Neural crest cell (in vitro differentiated cells): ENCODE measurements around the gene CARMIL1. TPM values are rescaled to one million over a fixed set of nuclear protein-coding genes. Genes with fewer than 3 reads are reported as not detected.

Experiments
- DNase-seq: peaks from one replicate; pipeline ENCODE4 v3.0.0; 2021; ENCODE audit warnings: low read depth, mixed read lengths, low spot score
- H3K27ac Mint-ChIP-seq: one replicate; pipeline ENCODE4 v1.8.0; 2021; ENCODE audit warnings: mild to moderate bottlenecking, mixed read lengths; ENCODE audit not compliant: unreplicated experiment
- H3K27me3 Mint-ChIP-seq: 2 replicates; pipeline ENCODE4 v1.8.0; 2021; ENCODE audit warnings: low read depth, mild to moderate bottlenecking, mixed read lengths
- H3K36me3 Mint-ChIP-seq: 2 replicates; pipeline ENCODE4 v1.8.0; 2021; ENCODE audit warnings: low read depth, mild to moderate bottlenecking, mixed read lengths
- H3K4me1 Mint-ChIP-seq: 2 replicates; pipeline ENCODE4 v1.8.0; 2021; ENCODE audit warnings: mixed read lengths
- H3K4me3 Mint-ChIP-seq: one replicate; pipeline ENCODE4 v1.8.0; 2021; ENCODE audit warnings: mild to moderate bottlenecking, mixed read lengths
- H3K9me3 Mint-ChIP-seq: 2 replicates; pipeline ENCODE4 v1.8.0; 2021; ENCODE audit warnings: mixed read lengths
- CTCF ChIP-seq: fragments of 200-600 bp; sonication (generic); conservative IDR thresholded peaks from 2 replicates; pipeline ENCODE4 v1.5.0; 2021; ENCODE audit warnings: antibody characterized with exemption, mild to moderate bottlenecking
- total RNA-seq: library from RNA; stranded (reverse); gene quantifications from 2 replicates; pipeline ENCODE4 v1.2.1, GENCODE V29; 2021

Gene CARMIL1
- total RNA-seq, 1 donor from 2014 or later: 4.5 TPM

- H3K9me3 Mint-ChIP-seq: no peaks in the 10 kb centered on the region
- no peaks in the 10 kb centered on the region for H3K27me3 Mint-ChIP-seq
Observed at GRCh38 chr6:25506020-25506419, 226.8 kb downstream of the CARMIL1 start.

GRCh38 chr6:25508051-25508450 is 228.9 kb downstream of the CARMIL1 start:
- DNase-seq: no peak
- Mint-ChIP-seq H3K9me3 (no peaks in the 10 kb centered on the region), H3K4me3 (no peak overlapping the region), H3K27me3 (no peaks in the 10 kb centered on the region), H3K27ac (no peak overlapping the region), H3K4me1 (peaks cover 4% of the 10 kb centered on the region), H3K36me3 (no peaks in the 10 kb centered on the region)
- no peak for TF ChIP-seq CTCF

More at GRCh38 chr6:25506020-25506419, 226.8 kb downstream of the CARMIL1 start:
- H3K27ac Mint-ChIP-seq: no peak overlapping the region
- TF ChIP-seq CTCF: no peak
- H3K36me3 Mint-ChIP-seq: no peaks in the 10 kb centered on the region
- peaks cover 4% of the 10 kb centered on the region for H3K4me1 Mint-ChIP-seq
- H3K4me3 Mint-ChIP-seq: no peak overlapping the region
- no peak for DNase-seq

- Mint-ChIP-seq H3K27ac (no peak overlapping the region), H3K4me3 (no peak overlapping the region), H3K9me3 (no peaks in the 10 kb centered on the region), H3K27me3 (no peaks in the 10 kb centered on the region), H3K36me3 (no peaks in the 10 kb centered on the region), H3K4me1 (no peaks in the 10 kb centered on the region)
- TF ChIP-seq CTCF: no peak
- no peak for DNase-seq
Observed at GRCh38 chr6:25511376-25511775, 232.2 kb downstream of the CARMIL1 start.

- H3K27ac Mint-ChIP-seq: no peak overlapping the region
- peaks cover 5% of the 10 kb centered on the region for H3K4me1 Mint-ChIP-seq
- no peaks in the 10 kb centered on the region for H3K36me3 Mint-ChIP-seq
- H3K9me3 Mint-ChIP-seq: no peaks in the 10 kb centered on the region
- H3K4me3 Mint-ChIP-seq: no peak overlapping the region
- no peak for TF ChIP-seq CTCF
- no peaks in the 10 kb centered on the region for H3K27me3 Mint-ChIP-seq
- DNase-seq: no peak
Observed at GRCh38 chr6:25512560-25512959, 233.4 kb downstream of the CARMIL1 start.

GRCh38 chr6:25519856-25520255 is 240.7 kb downstream of the CARMIL1 start:
- Mint-ChIP-seq H3K4me1 (peaks cover 6% of the 10 kb centered on the region), H3K4me3 (no peak overlapping the region), H3K27me3 (no peaks in the 10 kb centered on the region), H3K9me3 (no peaks in the 10 kb centered on the region), H3K36me3 (peaks cover 6% of the 10 kb centered on the region), H3K27ac (no peak overlapping the region)
- DNase-seq: no peak
- TF ChIP-seq CTCF: no peak

- H3K4me3 Mint-ChIP-seq: no peak overlapping the region
- H3K9me3 Mint-ChIP-seq: no peaks in the 10 kb centered on the region
- H3K27ac Mint-ChIP-seq: no peak overlapping the region
- no peaks in the 10 kb centered on the region for H3K27me3 Mint-ChIP-seq
- DNase-seq: no peak
- TF ChIP-seq CTCF: no peak
- no peaks in the 10 kb centered on the region for H3K4me1 Mint-ChIP-seq
- peaks cover 6% of the 10 kb centered on the region for H3K36me3 Mint-ChIP-seq
Observed at GRCh38 chr6:25524542-25524941, 245.4 kb downstream of the CARMIL1 start.
